Measurements from ENCODE around the gene LDHD. TPM values are rescaled to one million over a fixed set of nuclear protein-coding genes. Genes with fewer than 3 reads are reported as not detected.

LDHD gene
- total and polyA plus RNA-seq, 9 of the 15 experiments (the other 6 are each of a cell fraction or from before 2014, with no cell fraction given) = 0.19 to 0.86 (median 0.54) TPM; not detected in 3

DNA sequence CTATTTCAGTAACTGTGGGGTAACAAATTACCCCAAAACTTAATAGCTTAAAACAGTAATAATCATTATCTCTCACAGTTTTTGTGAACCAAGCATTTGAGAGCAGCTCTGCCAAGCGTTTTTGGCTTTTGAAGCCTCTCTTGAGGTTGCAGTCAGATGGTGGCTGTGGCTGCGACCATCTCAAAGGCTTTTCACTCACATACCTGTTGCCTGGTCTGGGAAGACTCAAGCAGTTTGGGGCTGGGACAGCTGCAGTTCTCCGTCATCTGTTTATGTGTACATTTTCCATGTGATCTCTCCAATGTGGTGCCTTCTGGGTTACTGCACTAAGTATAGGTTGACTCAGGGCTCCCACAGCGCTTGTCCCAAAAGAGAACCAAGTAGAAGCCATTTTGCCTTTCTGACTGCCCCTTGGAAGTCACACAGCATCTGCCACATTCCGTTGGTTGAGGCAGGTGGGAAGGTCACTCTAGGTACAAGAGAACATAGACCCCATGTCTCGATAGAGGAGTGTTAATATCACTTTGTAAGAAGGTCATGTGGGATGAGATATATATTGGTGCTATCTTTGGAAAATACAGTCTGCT lies 49.6 kb downstream of the LDHD start (continued):
- TF ChIP-seq RNF219 (CRISPR knock-in tag; IDR thresholded peaks at IDR 0.05) (no peak), GABPA (tag; conservative IDR thresholded peaks at IDR 0.05; ENCODE audit: low read depth) (no peak), PHF20 (IDR thresholded peaks at IDR 0.05; ENCODE audit: partially characterized antibody) (no peak), NFRKB (IDR thresholded peaks at IDR 0.05; ENCODE audit: low read depth) (no peak), NR2F6 (CRISPR knock-in tag; IDR thresholded peaks at IDR 0.05) (no peak), CHD4 (IDR thresholded peaks at IDR 0.05; ENCODE audit: insufficient read depth, insufficient replicate concordance, low read depth, low read length, poor library complexity, severe bottlenecking) (no peak), ZNF239 (CRISPR knock-in tag; IDR thresholded peaks at IDR 0.05) (peak; percentile 21; the same call in 1 of the 2 replicates), PCBP2 (IDR thresholded peaks at IDR 0.05; ENCODE audit: low read depth, low read length, poor library complexity, severe bottlenecking) (no peak), IRF1 (CRISPR knock-in tag; IDR thresholded peaks at IDR 0.05; ENCODE audit: borderline replicate concordance) (no peak), RBBP5 (IDR thresholded peaks at IDR 0.05; ENCODE audit: borderline replicate concordance, insufficient read depth, low read length, poor library complexity, severe bottlenecking) (no peak)
- TF ChIP-seq, protein P1, sequence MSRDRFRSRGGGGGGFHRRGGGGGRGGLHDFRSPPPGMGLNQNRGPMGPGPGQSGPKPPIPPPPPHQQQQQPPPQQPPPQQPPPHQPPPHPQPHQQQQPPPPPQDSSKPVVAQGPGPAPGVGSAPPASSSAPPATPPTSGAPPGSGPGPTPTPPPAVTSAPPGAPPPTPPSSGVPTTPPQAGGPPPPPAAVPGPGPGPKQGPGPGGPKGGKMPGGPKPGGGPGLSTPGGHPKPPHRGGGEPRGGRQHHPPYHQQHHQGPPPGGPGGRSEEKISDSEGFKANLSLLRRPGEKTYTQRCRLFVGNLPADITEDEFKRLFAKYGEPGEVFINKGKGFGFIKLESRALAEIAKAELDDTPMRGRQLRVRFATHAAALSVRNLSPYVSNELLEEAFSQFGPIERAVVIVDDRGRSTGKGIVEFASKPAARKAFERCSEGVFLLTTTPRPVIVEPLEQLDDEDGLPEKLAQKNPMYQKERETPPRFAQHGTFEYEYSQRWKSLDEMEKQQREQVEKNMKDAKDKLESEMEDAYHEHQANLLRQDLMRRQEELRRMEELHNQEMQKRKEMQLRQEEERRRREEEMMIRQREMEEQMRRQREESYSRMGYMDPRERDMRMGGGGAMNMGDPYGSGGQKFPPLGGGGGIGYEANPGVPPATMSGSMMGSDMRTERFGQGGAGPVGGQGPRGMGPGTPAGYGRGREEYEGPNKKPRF (IDR thresholded peaks at IDR 0.05; ENCODE audit: low read depth, low read length) = no peak
- TF ChIP-seq, protein P2, sequence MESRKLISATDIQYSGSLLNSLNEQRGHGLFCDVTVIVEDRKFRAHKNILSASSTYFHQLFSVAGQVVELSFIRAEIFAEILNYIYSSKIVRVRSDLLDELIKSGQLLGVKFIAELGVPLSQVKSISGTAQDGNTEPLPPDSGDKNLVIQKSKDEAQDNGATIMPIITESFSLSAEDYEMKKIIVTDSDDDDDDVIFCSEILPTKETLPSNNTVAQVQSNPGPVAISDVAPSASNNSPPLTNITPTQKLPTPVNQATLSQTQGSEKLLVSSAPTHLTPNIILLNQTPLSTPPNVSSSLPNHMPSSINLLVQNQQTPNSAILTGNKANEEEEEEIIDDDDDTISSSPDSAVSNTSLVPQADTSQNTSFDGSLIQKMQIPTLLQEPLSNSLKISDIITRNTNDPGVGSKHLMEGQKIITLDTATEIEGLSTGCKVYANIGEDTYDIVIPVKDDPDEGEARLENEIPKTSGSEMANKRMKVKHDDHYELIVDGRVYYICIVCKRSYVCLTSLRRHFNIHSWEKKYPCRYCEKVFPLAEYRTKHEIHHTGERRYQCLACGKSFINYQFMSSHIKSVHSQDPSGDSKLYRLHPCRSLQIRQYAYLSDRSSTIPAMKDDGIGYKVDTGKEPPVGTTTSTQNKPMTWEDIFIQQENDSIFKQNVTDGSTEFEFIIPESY (CRISPR knock-in tag; IDR thresholded peaks at IDR 0.05) = no peak
- TF ChIP-seq, protein P3, sequence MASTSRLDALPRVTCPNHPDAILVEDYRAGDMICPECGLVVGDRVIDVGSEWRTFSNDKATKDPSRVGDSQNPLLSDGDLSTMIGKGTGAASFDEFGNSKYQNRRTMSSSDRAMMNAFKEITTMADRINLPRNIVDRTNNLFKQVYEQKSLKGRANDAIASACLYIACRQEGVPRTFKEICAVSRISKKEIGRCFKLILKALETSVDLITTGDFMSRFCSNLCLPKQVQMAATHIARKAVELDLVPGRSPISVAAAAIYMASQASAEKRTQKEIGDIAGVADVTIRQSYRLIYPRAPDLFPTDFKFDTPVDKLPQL (IDR thresholded peaks at IDR 0.05; ENCODE audit: extremely low read depth, insufficient read length) = no peak
- TF ChIP-seq, protein P4, sequence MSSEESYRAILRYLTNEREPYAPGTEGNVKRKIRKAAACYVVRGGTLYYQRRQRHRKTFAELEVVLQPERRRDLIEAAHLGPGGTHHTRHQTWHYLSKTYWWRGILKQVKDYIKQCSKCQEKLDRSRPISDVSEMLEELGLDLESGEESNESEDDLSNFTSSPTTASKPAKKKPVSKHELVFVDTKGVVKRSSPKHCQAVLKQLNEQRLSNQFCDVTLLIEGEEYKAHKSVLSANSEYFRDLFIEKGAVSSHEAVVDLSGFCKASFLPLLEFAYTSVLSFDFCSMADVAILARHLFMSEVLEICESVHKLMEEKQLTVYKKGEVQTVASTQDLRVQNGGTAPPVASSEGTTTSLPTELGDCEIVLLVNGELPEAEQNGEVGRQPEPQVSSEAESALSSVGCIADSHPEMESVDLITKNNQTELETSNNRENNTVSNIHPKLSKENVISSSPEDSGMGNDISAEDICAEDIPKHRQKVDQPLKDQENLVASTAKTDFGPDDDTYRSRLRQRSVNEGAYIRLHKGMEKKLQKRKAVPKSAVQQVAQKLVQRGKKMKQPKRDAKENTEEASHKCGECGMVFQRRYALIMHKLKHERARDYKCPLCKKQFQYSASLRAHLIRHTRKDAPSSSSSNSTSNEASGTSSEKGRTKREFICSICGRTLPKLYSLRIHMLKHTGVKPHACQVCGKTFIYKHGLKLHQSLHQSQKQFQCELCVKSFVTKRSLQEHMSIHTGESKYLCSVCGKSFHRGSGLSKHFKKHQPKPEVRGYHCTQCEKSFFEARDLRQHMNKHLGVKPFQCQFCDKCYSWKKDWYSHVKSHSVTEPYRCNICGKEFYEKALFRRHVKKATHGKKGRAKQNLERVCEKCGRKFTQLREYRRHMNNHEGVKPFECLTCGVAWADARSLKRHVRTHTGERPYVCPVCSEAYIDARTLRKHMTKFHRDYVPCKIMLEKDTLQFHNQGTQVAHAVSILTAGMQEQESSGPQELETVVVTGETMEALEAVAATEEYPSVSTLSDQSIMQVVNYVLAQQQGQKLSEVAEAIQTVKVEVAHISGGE (CRISPR knock-in tag; IDR thresholded peaks at IDR 0.05) = no peak
